K562 (cell line): ENCODE data around the gene DIAPH1. TPM values are rescaled to one million over a fixed set of nuclear protein-coding genes. Genes with fewer than 3 reads are reported as not detected.

Experiments used
- ATAC-seq: fragments of 200-7000 bp; cut with Tn5 transposase; 3 replicates; pipeline ENCODE4 v1.9.1; 2020; ENCODE audit warnings: moderate library complexity
- BruUV-seq: library from RNA; stranded (reverse); fragments of 400-500 nt; replicated peaks from 2 replicates; lab custom pipeline; 2021; lab: Mats Ljungman, UMichigan
- CTCF ChIA-PET: fragments of 300-600 bp; formaldehyde crosslinking; extraction: SDS; loops from one replicate; lab custom pipeline; 2021; ENCODE audit warnings: low intra/inter-chr PET ratio; lab: Yijun Ruan, JAX
- POLR2A ChIA-PET: fragments of 300-600, 350-650 bp; sonication (Branson Sonifier 250); formaldehyde crosslinking; extraction: SDS; loops from one replicate; lab custom pipeline; 2021; ENCODE audit warnings: antibody characterized with exemption, inconsistent platforms; lab: Yijun Ruan, JAX
- DNase-seq, 4 experiments: peaks; one replicate each; pipeline versions ENCODE4 v3.0.0 to v3.0.0-alpha.2; 2011 to 2018; ENCODE audit warnings: low spot score in 3 of 4, mixed read lengths in 3 of 4; ENCODE audit errors: extremely low read depth in 1 of 4
- FAIRE-seq: peaks from 2 replicates; lab custom pipeline; 2011; peaks lifted over from hg19 to GRCh38; lab: Jason Lieb, UNC
- H2AFZ ChIP-seq: 2 replicates; pipeline ENCODE4 v1.6.0; 2011; ENCODE audit warnings: low read depth, low read length, control low read depth, inconsistent platforms
- H3K27ac ChIP-seq: fragments of 200-600 bp; 3 replicates; pipeline ENCODE4 v1.8.0; 2011; ENCODE audit warnings: low read depth, mild to moderate bottlenecking, control low read depth, inconsistent platforms, low read length, moderate library complexity, mixed read lengths; ENCODE audit errors: extremely low read depth
- H3K27me3 ChIP-seq, 2 experiments: fragments of 300-600 bp in 1 of 2; 2 replicates in 1 of 2; 3 replicates in 1 of 2; pipeline versions ENCODE4 v1.6.0 to v1.8.0; 2011; ENCODE audit warnings: inconsistent platforms in 2 of 2, low read length in 2 of 2, mild to moderate bottlenecking in 1 of 2, mixed read lengths in 1 of 2, moderate library complexity in 1 of 2; ENCODE audit not compliant: control insufficient read depth in 2 of 2, insufficient read depth in 2 of 2
- H3K36me3 ChIP-seq: fragments of 300-600 bp; 3 replicates; pipeline ENCODE4 v1.8.0; 2011; ENCODE audit warnings: mild to moderate bottlenecking, low read length, inconsistent platforms; ENCODE audit not compliant: control insufficient read depth, insufficient read depth
- H3K4me1 ChIP-seq, 2 experiments: fragments of 200-600 bp in 1 of 2; replicated peaks in 1 of 2; 2 replicates in 1 of 2; 3 replicates in 1 of 2; pipeline versions ENCODE4 v1.5.1 to v1.8.0; 2011; ENCODE audit warnings: inconsistent platforms in 2 of 2, low read length in 2 of 2, mild to moderate bottlenecking in 1 of 2, mixed read lengths in 1 of 2, moderate library complexity in 1 of 2; ENCODE audit not compliant: control insufficient read depth in 2 of 2, insufficient read depth in 2 of 2
- H3K4me2 ChIP-seq: 2 replicates; pipeline ENCODE4 v1.6.1; 2011; ENCODE audit warnings: low read length, control low read depth, inconsistent platforms, mixed read lengths; ENCODE audit not compliant: insufficient read depth
- H3K4me3 ChIP-seq: fragments of 200-600 bp; sonication (generic), shearing (Covaris generic); 2 replicates; pipeline ENCODE4 v1.5.1; 2016; ENCODE audit warnings: control low read depth, inconsistent platforms
- H3K79me2 ChIP-seq: fragments of 200-600 bp; 3 replicates; pipeline ENCODE4 v1.8.0; 2011; ENCODE audit warnings: low read length, inconsistent platforms; ENCODE audit not compliant: control insufficient read depth, insufficient read depth
- H3K9ac ChIP-seq, 2 experiments: 2 replicates each; pipeline versions ENCODE4 v1.6.0 to v1.6.1; 2011; ENCODE audit warnings: low read depth in 2 of 2, low read length in 2 of 2, control low read depth in 1 of 2, inconsistent platforms in 1 of 2, mild to moderate bottlenecking in 1 of 2, mixed read lengths in 1 of 2; ENCODE audit not compliant: insufficient read depth in 1 of 2
- H3K9me1 ChIP-seq: one replicate; pipeline ENCODE4 v1.6.0; 2011; ENCODE audit warnings: inconsistent platforms, mild to moderate bottlenecking, low read length, moderate library complexity; ENCODE audit not compliant: control insufficient read depth, insufficient read depth
- H3K9me3 ChIP-seq: replicated peaks from 2 replicates; pipeline ENCODE4 v1.5.1; 2011; ENCODE audit warnings: low read depth, low read length, inconsistent platforms; ENCODE audit not compliant: control insufficient read depth, insufficient read depth
- H4K20me1 ChIP-seq: replicated peaks from 2 replicates; pipeline ENCODE4 v1.6.1; 2011; ENCODE audit warnings: low read length, inconsistent platforms, mixed read lengths; ENCODE audit not compliant: control insufficient read depth, insufficient read depth
- ARID1B ChIP-seq: fragments of 450-650 bp; IDR thresholded peaks from 2 replicates; pipeline ENCODE4 v1.6.1; 2016; ENCODE audit warnings: antibody characterized with exemption, mild to moderate bottlenecking, inconsistent platforms
- BRD9 ChIP-seq: fragments of 450-650 bp; IDR thresholded peaks from 2 replicates; pipeline ENCODE4 v1.6.1; 2018; ENCODE audit warnings: low read depth; ENCODE audit not compliant: partially characterized antibody
- C11orf30 ChIP-seq: fragments of 450-650 bp; IDR thresholded peaks from 2 replicates; pipeline ENCODE4 v1.6.1; 2016; ENCODE audit warnings: low read depth, mild to moderate bottlenecking
- CBFA2T3 ChIP-seq: fragments of 450-650 bp; IDR thresholded peaks from 2 replicates; pipeline ENCODE4 v1.6.1; 2017
- FOXJ2 ChIP-seq: fragments of 200-800 bp; sonication (Bioruptor generic); IDR thresholded peaks from 2 replicates; pipeline ENCODE4 v1.6.1; 2016; ENCODE audit warnings: missing genetic modification characterization, missing compliant biosample characterization
- FOXK2 ChIP-seq, 2 experiments: fragments of 450-650 bp; IDR thresholded peaks in 1 of 2; conservative IDR thresholded peaks in 1 of 2; 2 replicates each; pipeline ENCODE4 v1.6.1; 2016; ENCODE audit warnings: low read depth in 2 of 2, mild to moderate bottlenecking in 1 of 2
- IRF2 ChIP-seq: sonication (generic); formaldehyde crosslinking; IDR thresholded peaks from 2 replicates; pipeline ENCODE4 v1.8.1; 2022; ENCODE audit warnings: mild to moderate bottlenecking, missing genetic modification reagents
- KLF1 ChIP-seq: fragments of 450-650 bp; IDR thresholded peaks from 2 replicates; pipeline ENCODE4 v1.6.1; 2016; ENCODE audit warnings: missing genetic modification characterization, missing compliant biosample characterization
- LARP7 ChIP-seq: fragments of 450-650 bp; IDR thresholded peaks from 2 replicates; pipeline ENCODE4 v1.6.1; 2016
- NR2F6 ChIP-seq: fragments of 450-650 bp; formaldehyde crosslinking; IDR thresholded peaks from 2 replicates; pipeline ENCODE4 v1.4.0; 2020; ENCODE audit warnings: mild to moderate bottlenecking
- SIRT6 ChIP-seq: IDR thresholded peaks from one replicate; pipeline ENCODE4 v1.6.1; 2012; ENCODE audit warnings: low read depth, mild to moderate bottlenecking, control low read depth, inconsistent platforms, low read length, moderate library complexity
- TBL1XR1 ChIP-seq, 2 experiments: IDR thresholded peaks; 2 replicates each; pipeline ENCODE4 v1.6.1; 2012; ENCODE audit warnings: improper control_type of control experiment in 2 of 2, low read length in 2 of 2, mild to moderate bottlenecking in 1 of 2
- TEAD1 ChIP-seq, 2 experiments: fragments of 450-650 bp in 1 of 2; sonication (generic) in 1 of 2; formaldehyde crosslinking; IDR thresholded peaks; 2 replicates each; pipeline versions ENCODE4 v1.4.0 to v1.8.0; 2020 to 2022; ENCODE audit warnings: mild to moderate bottlenecking in 2 of 2, missing genetic modification reagents in 1 of 2
- TFAP4 ChIP-seq: sonication (generic); formaldehyde crosslinking; IDR thresholded peaks from 2 replicates; pipeline ENCODE4 v1.8.0; 2022; ENCODE audit warnings: missing genetic modification reagents, mild to moderate bottlenecking, moderate library complexity, borderline replicate concordance
- ZNF232 ChIP-seq: sonication (generic); formaldehyde crosslinking; IDR thresholded peaks from 2 replicates; pipeline ENCODE4 v1.8.0; 2022; ENCODE audit warnings: mild to moderate bottlenecking, missing genetic modification reagents
- ZNF253 ChIP-seq: fragments of 250-450 bp; sonication (Bioruptor Pico); conservative IDR thresholded peaks from 2 replicates; pipeline ENCODE4 v1.6.1; 2021; ENCODE audit warnings: mild to moderate bottlenecking
- ZNF551 ChIP-seq: fragments of 250-450 bp; sonication (Bioruptor Pico); IDR thresholded peaks from 2 replicates; pipeline ENCODE4 v1.5.0; 2021; ENCODE audit warnings: mild to moderate bottlenecking, moderate library complexity
- ZNF785 ChIP-seq: fragments of 250-450 bp; sonication (Bioruptor Pico); IDR thresholded peaks from 2 replicates; pipeline ENCODE4 v1.4.0; 2020; ENCODE audit warnings: mild to moderate bottlenecking
- WGBS: fragments of 100-300 bp; shearing (Covaris generic); methylation state at CpG from one replicate; pipeline ENCODE4 v1.1.6; 2016; ENCODE audit warnings: low coverage, mixed read lengths; ENCODE audit not compliant: insufficient coverage; ENCODE audit errors: missing lambda C conversion rate; 5-methylcytosine and 5-hydroxymethylcytosine counted together
- in situ Hi-C: fragments of 300-500 bp; cut with MboI; formaldehyde crosslinking; loops from 4 replicates; pipeline ENCODE4 v1.15.0; 2018; ENCODE audit warnings: inconsistent platforms, mixed read lengths
- intact Hi-C: fragments of 100-400 bp; cut with micrococcal nuclease; formaldehyde crosslinking; loops from 2 replicates; pipeline ENCODE4 v1.14.2; 2022
- polyA plus RNA-seq, 8 experiments: library from polyadenylated mRNA; depleted of rRNA in 4 of 8; stranded (reverse) in 5 of 8; unstranded in 3 of 8; fragments of >200 nt; fragmentation: Nextera tagmentation in 2 of 8; fragmentation: Illumina TruSeq in 1 of 8; extraction: Ambion mirVana in 2 of 8; extraction: Trizol in 1 of 8; gene quantifications; 2 replicates each; pipeline versions ENCODE4 v1.2.1 to v1.2.3, GENCODE V29; 2011 to 2014; ENCODE audit warnings: inconsistent platforms in 1 of 8, missing spikeins in 1 of 8
- total RNA-seq, 7 experiments: library from RNA; depleted of rRNA in 6 of 7; stranded (reverse); fragments of >200 nt in 6 of 7; fragmentation: Illumina TruSeq in 2 of 7; extraction: Trizol in 2 of 7; gene quantifications; 2 replicates each; pipeline versions ENCODE4 v1.2.1 to v1.2.3, GENCODE V29; 2011 to 2021; ENCODE audit warnings: low replicate concordance in 1 of 7
- TF ChIP-seq, protein P1 (sequence below): sonication (generic); formaldehyde crosslinking; IDR thresholded peaks from 2 replicates; pipeline ENCODE4 v1.8.1; 2022; ENCODE audit warnings: missing genetic modification reagents
- TF ChIP-seq, protein P2 (sequence below): fragments of 250-450 bp; sonication (Bioruptor Pico); IDR thresholded peaks from 2 replicates; pipeline ENCODE4 v1.4.0; 2020; ENCODE audit warnings: borderline replicate concordance

DIAPH1 gene
- total and polyA plus RNA-seq, 9 of the 15 experiments (the other 6 are each of a cell fraction or from before 2014, with no cell fraction given), result 60.8 to 328 (median 97.8) TPM

GRCh38 chr5:141628175-141628788, 9.5 kb upstream of the DIAPH1 start:
- ATAC-seq, result no peak

DNA sequence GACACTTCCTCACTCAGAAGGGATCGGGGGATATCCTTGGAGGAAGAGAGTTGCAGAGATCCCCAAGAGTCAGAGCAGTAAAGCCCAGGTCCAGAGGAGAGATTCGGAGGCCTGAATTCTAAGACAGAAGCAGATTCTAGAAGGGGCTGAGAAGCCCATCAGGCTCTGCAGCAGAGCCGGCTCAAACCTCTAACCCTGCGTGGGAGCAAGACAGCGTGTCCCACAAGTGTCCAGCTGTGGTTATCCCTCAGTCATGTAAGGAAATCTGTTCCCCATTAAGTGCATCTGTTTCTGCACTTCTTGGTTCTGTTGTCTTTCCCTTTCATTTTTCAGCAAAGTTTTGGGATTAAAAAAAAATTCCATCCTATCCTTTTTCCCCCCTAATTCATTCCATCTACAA, 4.8 kb upstream of the DIAPH1 start:
- FAIRE-seq, result no peak
- Histone ChIP-seq H3K36me3 (peaks cover 91% of the 10 kb centered on the region), H3K4me1 (peaks cover 0 to 3% of the 10 kb centered on the region in 2 experiments; a peak in 2 of 5 replicates), H3K9me1 (no peaks in the 10 kb centered on the region), H4K20me1 (no peaks in the 10 kb centered on the region), H3K79me2 (peaks cover 5% of the 10 kb centered on the region), H2AFZ (no peak overlapping the region), H3K4me3 (no peak overlapping the region), H3K9me3 (no peaks in the 10 kb centered on the region), H3K27ac (no peak overlapping the region), H3K9ac (no peak overlapping the region), H3K4me2 (no peak overlapping the region), H3K27me3 (no peaks in the 10 kb centered on the region)
- POLR2A ChIA-PET, result no interaction called here
- ATAC-seq, result no peak
- CTCF ChIA-PET, result interaction anchor here (0.6 kb wide), 1 partner anchor 55 kb away, joined by 4 read pairs; no protein-coding TSS in a partner anchor
- DNase-seq, result no peak
- no TSS peak for BruUV-seq
- in situ Hi-C loops, result no loop called here
- intact Hi-C loops, result no loop called here
- WGBS, result 98% methylated on average over 5 of the region's 5 CpGs
- TF ChIP-seq TBL1XR1 (IDR thresholded peaks at IDR 0.05; ENCODE audit: low read length in 2 of 2) (no peak), TEAD1 (CRISPR knock-in tag; IDR thresholded peaks at IDR 0.05) (no peak), ZNF551 (CRISPR knock-in tag) (no peak), CBFA2T3 (no peak), TFAP4 (CRISPR knock-in tag) (no peak)
- TF ChIP-seq, protein P1, sequence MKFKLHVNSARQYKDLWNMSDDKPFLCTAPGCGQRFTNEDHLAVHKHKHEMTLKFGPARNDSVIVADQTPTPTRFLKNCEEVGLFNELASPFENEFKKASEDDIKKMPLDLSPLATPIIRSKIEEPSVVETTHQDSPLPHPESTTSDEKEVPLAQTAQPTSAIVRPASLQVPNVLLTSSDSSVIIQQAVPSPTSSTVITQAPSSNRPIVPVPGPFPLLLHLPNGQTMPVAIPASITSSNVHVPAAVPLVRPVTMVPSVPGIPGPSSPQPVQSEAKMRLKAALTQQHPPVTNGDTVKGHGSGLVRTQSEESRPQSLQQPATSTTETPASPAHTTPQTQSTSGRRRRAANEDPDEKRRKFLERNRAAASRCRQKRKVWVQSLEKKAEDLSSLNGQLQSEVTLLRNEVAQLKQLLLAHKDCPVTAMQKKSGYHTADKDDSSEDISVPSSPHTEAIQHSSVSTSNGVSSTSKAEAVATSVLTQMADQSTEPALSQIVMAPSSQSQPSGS (CRISPR knock-in tag), result no peak
- TF ChIP-seq, protein P2, sequence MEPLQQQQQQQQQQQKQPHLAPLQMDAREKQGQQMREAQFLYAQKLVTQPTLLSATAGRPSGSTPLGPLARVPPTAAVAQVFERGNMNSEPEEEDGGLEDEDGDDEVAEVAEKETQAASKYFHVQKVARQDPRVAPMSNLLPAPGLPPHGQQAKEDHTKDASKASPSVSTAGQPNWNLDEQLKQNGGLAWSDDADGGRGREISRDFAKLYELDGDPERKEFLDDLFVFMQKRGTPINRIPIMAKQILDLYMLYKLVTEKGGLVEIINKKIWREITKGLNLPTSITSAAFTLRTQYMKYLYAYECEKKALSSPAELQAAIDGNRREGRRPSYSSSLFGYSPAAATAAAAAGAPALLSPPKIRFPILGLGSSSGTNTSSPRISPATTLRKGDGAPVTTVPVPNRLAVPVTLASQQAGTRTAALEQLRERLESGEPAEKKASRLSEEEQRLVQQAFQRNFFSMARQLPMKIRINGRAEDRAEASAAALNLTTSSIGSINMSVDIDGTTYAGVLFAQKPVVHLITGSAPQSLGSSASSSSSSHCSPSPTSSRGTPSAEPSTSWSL, result no peak

More at GRCh38 chr5:141628175-141628788, 9.5 kb upstream of the DIAPH1 start:
- WGBS, result 98% methylated on average over 4 of the region's 6 CpGs
- no TSS peak for BruUV-seq
- Histone ChIP-seq H2AFZ (no peak overlapping the region), H3K79me2 (peaks cover 39% of the 10 kb centered on the region), H3K27me3 (no peaks in the 10 kb centered on the region), H3K27ac (no peak overlapping the region), H3K9me1 (no peaks in the 10 kb centered on the region), H4K20me1 (no peaks in the 10 kb centered on the region), H3K4me2 (no peak overlapping the region), H3K4me3 (no peak overlapping the region), H3K36me3 (peaks cover 96% of the 10 kb centered on the region), H3K4me1 (peaks cover 0 to 5% of the 10 kb centered on the region in 2 experiments; a peak in 2 of 5 replicates), H3K9ac (no peak overlapping the region), H3K9me3 (no peaks in the 10 kb centered on the region)
- DNase-seq, result no peak
- CTCF ChIA-PET, result no interaction called here
- in situ Hi-C loops, result no loop called here
- FAIRE-seq, result no peak
- POLR2A ChIA-PET, result interaction anchor here (0.6 kb wide), 1 partner anchor 18 kb away, joined by 6 read pairs; no protein-coding TSS in a partner anchor
- intact Hi-C loops, result no loop called here
- TF ChIP-seq ZNF551 (CRISPR knock-in tag) (no peak), ZNF253 (no peak), NR2F6 (CRISPR knock-in tag) (no peak), ARID1B (no peak), FOXK2 (conservative IDR thresholded peaks at IDR 0.05 in 1 of 2, IDR thresholded peaks at IDR 0.05 in 1 of 2; ENCODE audit: low read depth in 2 of 2) (no peak), LARP7 (no peak), C11orf30 (no peak), ZNF785 (CRISPR knock-in tag) (no peak), FOXJ2 (tag) (no peak), IRF2 (CRISPR knock-in tag) (no peak), SIRT6 (no peak), ZNF232 (no peak), BRD9 (no peak), KLF1 (tag) (no peak)
